ENCODE results near the gene GARIN1A. TPM values are rescaled to one million over a fixed set of nuclear protein-coding genes. Genes with fewer than 3 reads are reported as not detected.
"Not testable (repeated sequence)": the region's sequence is repeated elsewhere in the genome, so short reads cannot be mapped to it uniquely, and the experiment has no call there.

Gene GARIN1A
- total and polyA plus RNA-seq, 7 experiments from 2014 or later: 0.70 to 2.8 (median 1.8) TPM; not detected in 2

- H3K4me3 ChIP-seq (ENCODE audit: low read length): no peak overlapping the region
- no peak overlapping the region for H3K27ac ChIP-seq (ENCODE audit: low read depth, low read length)
- intact Hi-C loops (cut with micrococcal nuclease): no loop called here
- Mint-ChIP-seq H3K4me1 (peaks cover 4 to 16% (median 9%) of the 10 kb centered on the region in 7 donors), H3K4me3 (no peak overlapping the region), H3K36me3 (peaks cover 0 to 4% (median 0%) of the 10 kb centered on the region in 5 donors), H3K9me3 (peaks cover 0 to 3% (median 0%) of the 10 kb centered on the region in 11 donors), H3K27ac (no peak overlapping the region), H3K27me3 (peaks cover 0 to 21% (median 11%) of the 10 kb centered on the region in 5 donors)
- ChIA-PET POLR2A (no interaction called here), CTCF (no interaction called here)
- no peaks in the 10 kb centered on the region for H3K9me3 ChIP-seq (ENCODE audit: control insufficient read depth in 2 of 3, low read length in 3 of 3)
- ATAC-seq (no peak), DNase-seq (no peak)
- no peaks in the 10 kb centered on the region for H3K36me3 ChIP-seq (ENCODE audit: control insufficient read depth in 2 of 3, insufficient read depth in 3 of 3, low read length in 3 of 3)
- peaks cover 0 to 3% of the 10 kb centered on the region in 2 donors for H3K4me1 ChIP-seq (ENCODE audit: control insufficient read depth in 2 of 2, insufficient read depth in 2 of 2, low read length in 2 of 2)
- H3K27me3 ChIP-seq (ENCODE audit: control insufficient read depth in 2 of 2, insufficient read depth in 2 of 2, low read length in 2 of 2): peaks cover 0 to 4% of the 10 kb centered on the region in 2 donors
Measured at GRCh38 chr7:128676665-128677064, 4.6 kb downstream of the GARIN1A start.

- H3K27ac Mint-ChIP-seq: no peak overlapping the region
- intact Hi-C loops (cut with micrococcal nuclease): no loop called here
- DNase-seq (no peak), ATAC-seq (no peak)
- peaks cover 0 to 12% (median 5%) of the 10 kb centered on the region in 5 donors for H3K27me3 Mint-ChIP-seq
- ChIA-PET POLR2A (no interaction called here), CTCF (no interaction called here)
- Histone ChIP-seq H3K9me3 (ENCODE audit: control insufficient read depth in 2 of 3, low read length in 3 of 3) (no peaks in the 10 kb centered on the region), H3K27ac (ENCODE audit: low read depth, low read length) (no peak overlapping the region), H3K36me3 (ENCODE audit: control insufficient read depth in 2 of 3, insufficient read depth in 3 of 3, low read length in 3 of 3) (no peaks in the 10 kb centered on the region), H3K4me3 (ENCODE audit: low read length) (no peak overlapping the region), H3K4me1 (ENCODE audit: control insufficient read depth in 2 of 2, insufficient read depth in 2 of 2, low read length in 2 of 2) (no peaks in the 10 kb centered on the region), H3K27me3 (ENCODE audit: control insufficient read depth in 2 of 2, insufficient read depth in 2 of 2, low read length in 2 of 2) (peaks cover 0 to 4% of the 10 kb centered on the region in 2 donors)
- H3K9me3 Mint-ChIP-seq: peaks cover 0 to 1% (median 0%) of the 10 kb centered on the region in 11 donors
- H3K4me3 Mint-ChIP-seq: no peak overlapping the region
- peaks cover 0 to 14% (median 4%) of the 10 kb centered on the region in 5 donors for H3K36me3 Mint-ChIP-seq
- H3K4me1 Mint-ChIP-seq: no peaks in the 10 kb centered on the region
Measured at GRCh38 chr7:128679920-128680319, 7.8 kb downstream of the GARIN1A start.

GRCh38 chr7:128681794-128682537 is 9.9 kb downstream of the GARIN1A start:
- POLR2A ChIA-PET: no interaction called here
- peaks cover 0 to 5% (median 3%) of the 10 kb centered on the region in 5 donors for H3K27me3 Mint-ChIP-seq
- CTCF ChIA-PET: interaction anchor here (0.9 kb wide), 1 partner anchor 29 kb away, joined by 4 read pairs; no protein-coding TSS in a partner anchor
- ATAC-seq (no peak), DNase-seq (no peak)
- no peak overlapping the region for H3K27ac Mint-ChIP-seq
- Histone ChIP-seq H3K9me3 (ENCODE audit: control insufficient read depth in 2 of 3, low read length in 3 of 3) (no peaks in the 10 kb centered on the region), H3K36me3 (ENCODE audit: control insufficient read depth in 2 of 3, insufficient read depth in 3 of 3, low read length in 3 of 3) (no peaks in the 10 kb centered on the region), H3K4me3 (ENCODE audit: low read length) (no peak overlapping the region), H3K27me3 (ENCODE audit: control insufficient read depth in 2 of 2, insufficient read depth in 2 of 2, low read length in 2 of 2) (no peaks in the 10 kb centered on the region), H3K27ac (ENCODE audit: low read depth, low read length) (no peak overlapping the region), H3K4me1 (ENCODE audit: control insufficient read depth in 2 of 2, insufficient read depth in 2 of 2, low read length in 2 of 2) (no peaks in the 10 kb centered on the region)
- H3K9me3 Mint-ChIP-seq: peaks cover 0 to 1% (median 0%) of the 10 kb centered on the region in 11 donors
- H3K4me1 Mint-ChIP-seq: no peaks in the 10 kb centered on the region
- H3K36me3 Mint-ChIP-seq: peaks cover 0 to 14% (median 6%) of the 10 kb centered on the region in 5 donors
- intact Hi-C loops (cut with micrococcal nuclease): no loop called here
- no peak overlapping the region for H3K4me3 Mint-ChIP-seq

- peaks cover 0 to 16% (median 10%) of the 10 kb centered on the region in 5 donors for H3K36me3 Mint-ChIP-seq
- CTCF ChIA-PET; ATAC-seq; intact Hi-C loops (cut with micrococcal nuclease); DNase-seq; H3K27ac ChIP-seq (ENCODE audit: low read depth, low read length); H3K9me3 Mint-ChIP-seq; H3K4me1 Mint-ChIP-seq; H3K4me1 ChIP-seq (ENCODE audit: control insufficient read depth in 2 of 2, insufficient read depth in 2 of 2, low read length in 2 of 2); H3K27me3 ChIP-seq (ENCODE audit: control insufficient read depth in 2 of 2, insufficient read depth in 2 of 2, low read length in 2 of 2); H3K4me3 Mint-ChIP-seq; H3K9me3 ChIP-seq (ENCODE audit: control insufficient read depth in 2 of 3, low read length in 3 of 3); H3K27ac Mint-ChIP-seq; H3K4me3 ChIP-seq (ENCODE audit: low read length); H3K36me3 ChIP-seq (ENCODE audit: control insufficient read depth in 2 of 3, insufficient read depth in 3 of 3, low read length in 3 of 3); H3K27me3 Mint-ChIP-seq; POLR2A ChIA-PET: not testable (repeated sequence)
Measured at GRCh38 chr7:128683270-128683669, 11.2 kb downstream of the GARIN1A start.

- DNase-seq; H3K27me3 ChIP-seq (ENCODE audit: control insufficient read depth in 2 of 2, insufficient read depth in 2 of 2, low read length in 2 of 2); intact Hi-C loops (cut with micrococcal nuclease); CTCF ChIA-PET; H3K27me3 Mint-ChIP-seq; H3K9me3 ChIP-seq (ENCODE audit: control insufficient read depth in 2 of 3, low read length in 3 of 3); H3K9me3 Mint-ChIP-seq; H3K4me3 Mint-ChIP-seq; ATAC-seq; H3K4me3 ChIP-seq (ENCODE audit: low read length); POLR2A ChIA-PET; H3K27ac Mint-ChIP-seq; H3K36me3 ChIP-seq (ENCODE audit: control insufficient read depth in 2 of 3, insufficient read depth in 3 of 3, low read length in 3 of 3); H3K4me1 ChIP-seq (ENCODE audit: control insufficient read depth in 2 of 2, insufficient read depth in 2 of 2, low read length in 2 of 2); H3K4me1 Mint-ChIP-seq; H3K27ac ChIP-seq (ENCODE audit: low read depth, low read length): not testable (repeated sequence)
- H3K36me3 Mint-ChIP-seq: peaks cover 0 to 17% (median 10%) of the 10 kb centered on the region in 5 donors
Measured at GRCh38 chr7:128683738-128684137, 11.6 kb downstream of the GARIN1A start.

- ChIA-PET POLR2A (no interaction called here), CTCF (no interaction called here)
- Histone ChIP-seq H3K9me3 (ENCODE audit: control insufficient read depth in 2 of 3, low read length in 3 of 3) (no peaks in the 10 kb centered on the region), H3K27me3 (ENCODE audit: control insufficient read depth in 2 of 2, insufficient read depth in 2 of 2, low read length in 2 of 2) (no peaks in the 10 kb centered on the region), H3K4me1 (ENCODE audit: control insufficient read depth in 2 of 2, insufficient read depth in 2 of 2, low read length in 2 of 2) (no peaks in the 10 kb centered on the region), H3K27ac (ENCODE audit: low read depth, low read length) (no peak overlapping the region), H3K4me3 (ENCODE audit: low read length) (no peak overlapping the region), H3K36me3 (ENCODE audit: control insufficient read depth in 2 of 3, insufficient read depth in 3 of 3, low read length in 3 of 3) (no peaks in the 10 kb centered on the region)
- Mint-ChIP-seq H3K4me1 (no peaks in the 10 kb centered on the region), H3K36me3 (peaks cover 0 to 14% (median 10%) of the 10 kb centered on the region in 5 donors), H3K9me3 (no peaks in the 10 kb centered on the region), H3K4me3 (no peak overlapping the region), H3K27ac (no peak overlapping the region), H3K27me3 (peaks cover 0 to 2% (median 0%) of the 10 kb centered on the region in 5 donors)
- intact Hi-C loops (cut with micrococcal nuclease): no loop called here
- DNase-seq: no peak
- no peak for ATAC-seq
Measured at GRCh38 chr7:128687131-128687530, 15.0 kb downstream of the GARIN1A start.

GRCh38 chr7:128688492-128688891 is 16.4 kb downstream of the GARIN1A start:
- Mint-ChIP-seq H3K36me3 (peaks cover 0 to 14% (median 8%) of the 10 kb centered on the region in 5 donors), H3K4me3 (no peak overlapping the region), H3K27ac (no peak overlapping the region), H3K27me3 (peaks cover 0 to 10% (median under 1%) of the 10 kb centered on the region in 5 donors), H3K9me3 (no peaks in the 10 kb centered on the region), H3K4me1 (no peaks in the 10 kb centered on the region)
- no peak overlapping the region for H3K27ac ChIP-seq (ENCODE audit: low read depth, low read length)
- ChIA-PET CTCF (no interaction called here), POLR2A (no interaction called here)
- intact Hi-C loops (cut with micrococcal nuclease): no loop called here
- H3K36me3 ChIP-seq (ENCODE audit: control insufficient read depth in 2 of 3, insufficient read depth in 3 of 3, low read length in 3 of 3): no peaks in the 10 kb centered on the region
- no peaks in the 10 kb centered on the region for H3K9me3 ChIP-seq (ENCODE audit: control insufficient read depth in 2 of 3, low read length in 3 of 3)
- H3K4me3 ChIP-seq (ENCODE audit: low read length): no peak overlapping the region
- DNase-seq: no peak
- no peaks in the 10 kb centered on the region for H3K4me1 ChIP-seq (ENCODE audit: control insufficient read depth in 2 of 2, insufficient read depth in 2 of 2, low read length in 2 of 2)
- ATAC-seq: no peak
- no peaks in the 10 kb centered on the region for H3K27me3 ChIP-seq (ENCODE audit: control insufficient read depth in 2 of 2, insufficient read depth in 2 of 2, low read length in 2 of 2)

All from naive thymus-derived CD4-positive, alpha-beta T cell (primary cell).